Astrocyte (in vitro differentiated cells and primary cell): Measurements from ENCODE around the gene PCBD2.
"Not testable (repeated sequence)": the region's sequence is repeated elsewhere in the genome, so short reads cannot be mapped to it uniquely, and the experiment has no call there.

Source experiments
- CTCF ChIP-seq: IDR thresholded peaks from 2 replicates; pipeline ENCODE4 v1.5.1; 2011; ENCODE audit warnings: low read depth, mild to moderate bottlenecking, inconsistent platforms, low read length, moderate library complexity; ENCODE audit not compliant: insufficient read depth
- EZH2 ChIP-seq: IDR thresholded peaks from 2 replicates; pipeline ENCODE4 v1.6.1; 2012; ENCODE audit warnings: mild to moderate bottlenecking, low read length, inconsistent platforms; ENCODE audit not compliant: insufficient read depth

GRCh38 chr5:134998068-134998467 lies 93.1 kb downstream of the PCBD2 start:
- TF ChIP-seq CTCF, EZH2: not testable (repeated sequence)
